ENCODE measurements around the gene PIK3CG.
A peak's percentile ranks its signal among the peaks of the same experiment; 100 is the strongest.
"Not testable (repeated sequence)": the region's sequence is repeated elsewhere in the genome, so short reads cannot be mapped to it uniquely, and the experiment has no call there.

Gene PIK3CG

GRCh38 chr7:106887421-106887820 lies 22.3 kb downstream of the PIK3CG start:
- DNase-seq (ENCODE audit: low read depth), result no peak

GRCh38 chr7:106888204-106888603 lies 23.1 kb downstream of the PIK3CG start:
- DNase-seq (ENCODE audit: low read depth), result no peak

- no peak for DNase-seq (ENCODE audit: low read depth)
These were observed 25.9 kb downstream of the PIK3CG start for GRCh38 chr7:106890952-106891351.

GRCh38 chr7:106891548-106892410 lies 26.7 kb downstream of the PIK3CG start:
- no peak for DNase-seq (ENCODE audit: low read depth)

- no peak for DNase-seq (ENCODE audit: low read depth)
These were observed 28.5 kb downstream of the PIK3CG start for GRCh38 chr7:106893591-106893990.

- no peak for DNase-seq (ENCODE audit: low read depth)
These were observed 30.3 kb downstream of the PIK3CG start for GRCh38 chr7:106895246-106895864.

GRCh38 chr7:106896231-106896630 lies 31.1 kb downstream of the PIK3CG start:
- DNase-seq (ENCODE audit: low read depth), result no peak

- DNase-seq (ENCODE audit: low read depth), result not testable (repeated sequence)
These were observed 32.5 kb downstream of the PIK3CG start for GRCh38 chr7:106897553-106897952.

GRCh38 chr7:106898967-106899366 lies 33.9 kb downstream of the PIK3CG start:
- not testable (repeated sequence) for DNase-seq (ENCODE audit: low read depth)

- DNase-seq (ENCODE audit: low read depth), result no peak
These were observed 36.9 kb downstream of the PIK3CG start for GRCh38 chr7:106901828-106902441.

- DNase-seq (ENCODE audit: low read depth), result no peak
These were observed 40.7 kb downstream of the PIK3CG start for GRCh38 chr7:106905734-106906133.

- no peak for DNase-seq (ENCODE audit: low read depth)
These were observed 46.9 kb downstream of the PIK3CG start for GRCh38 chr7:106911959-106912358.

- no peak for DNase-seq (ENCODE audit: low read depth)
These were observed 49.0 kb downstream of the PIK3CG start for GRCh38 chr7:106914018-106914607.

GRCh38 chr7:106915407-106915806 lies 50.3 kb downstream of the PIK3CG start:
- no peak for DNase-seq (ENCODE audit: low read depth)

- DNase-seq (ENCODE audit: low read depth), result no peak
These were observed 50.8 kb downstream of the PIK3CG start for GRCh38 chr7:106915873-106916272.

GRCh38 chr7:106916679-106917078 lies 51.6 kb downstream of the PIK3CG start:
- DNase-seq (ENCODE audit: low read depth), result peak; percentile 75

- DNase-seq (ENCODE audit: low read depth), result no peak
These were observed 53.9 kb downstream of the PIK3CG start for GRCh38 chr7:106918991-106919390.

- not testable (repeated sequence) for DNase-seq (ENCODE audit: low read depth)
These were observed 59.4 kb downstream of the PIK3CG start for GRCh38 chr7:106924468-106924867.

GRCh38 chr7:106926892-106927291 lies 61.8 kb downstream of the PIK3CG start:
- DNase-seq (ENCODE audit: low read depth), result no peak

- no peak for DNase-seq (ENCODE audit: low read depth)
These were observed 62.5 kb downstream of the PIK3CG start for GRCh38 chr7:106927536-106927935.

GRCh38 chr7:106929616-106930015 lies 64.5 kb downstream of the PIK3CG start:
- DNase-seq (ENCODE audit: low read depth), result not testable (repeated sequence)

- DNase-seq (ENCODE audit: low read depth), result no peak
These were observed 71.2 kb downstream of the PIK3CG start for GRCh38 chr7:106936236-106936635.

GRCh38 chr7:106938122-106938521 lies 73.0 kb downstream of the PIK3CG start:
- DNase-seq (ENCODE audit: low read depth), result not testable (repeated sequence)
